HCT116 (cell line): ENCODE results near the gene FAM193A. TPM values are rescaled to one million over a fixed set of nuclear protein-coding genes. Genes with fewer than 3 reads are reported as not detected.

Experiments
- ATAC-seq: fragments of 200-7000 bp; cut with Tn5 transposase; 2 replicates; pipeline ENCODE4 v1.9.1; 2020; ENCODE audit warnings: mild to moderate bottlenecking, moderate library complexity
- BruUV-seq: library from RNA; stranded (reverse); fragments of 400-500 nt; replicated peaks from 2 replicates; lab custom pipeline; 2021; lab: Mats Ljungman, UMichigan
- CTCF ChIA-PET: fragments of 300-600 bp; sonication (Branson Sonifier 250); formaldehyde crosslinking; loops from one replicate; lab custom pipeline; 2021; ENCODE audit warnings: antibody characterized with exemption; lab: Charles Lee
- POLR2A ChIA-PET: fragments of 300-600, 350-600 bp; sonication (Branson Sonifier 250); formaldehyde crosslinking; loops from one replicate; lab custom pipeline; 2021; ENCODE audit warnings: antibody characterized with exemption; lab: Charles Lee
- RAD21 ChIA-PET, 2 experiments: fragments of 300-600 bp; sonication (Branson Sonifier 250); formaldehyde crosslinking; loops; one replicate each; lab custom pipeline; 2023; ENCODE audit warnings: low total read pairs in 2 of 2; ENCODE audit not compliant: uncharacterized antibody in 2 of 2, unreplicated experiment in 2 of 2, low non-redundant PET in 1 of 2; lab: Charles Lee
- DNase-seq: peaks from one replicate; pipeline ENCODE4 v3.0.0-alpha.2; 2010; ENCODE audit warnings: low read depth, low spot score
- H2AFZ ChIP-seq: fragments of 200-600 bp; shearing (Covaris generic), sonication (generic); 2 replicates; pipeline ENCODE4 v1.6.1; 2017; ENCODE audit warnings: low read depth, mixed run types, mixed read lengths, antibody characterized with exemption, low read length; ENCODE audit not compliant: poor library complexity, severe bottlenecking
- H3K27ac ChIP-seq: 2 replicates; pipeline ENCODE4 v1.5.1; 2012; ENCODE audit warnings: low read depth, low read length
- H3K27me3 ChIP-seq: fragments of 200-600 bp; sonication (generic); 2 replicates; pipeline ENCODE4 v1.6.1; 2016; ENCODE audit warnings: mixed run types, low read length, mixed read lengths; ENCODE audit not compliant: insufficient read depth
- H3K36me3 ChIP-seq, 2 experiments: fragments of 200-500 bp in 1 of 2; fragments of 200-600 bp in 1 of 2; sonication (Bioruptor generic) in 1 of 2; sonication (generic) in 1 of 2; 2 replicates each; pipeline versions ENCODE4 v1.5.1 to v1.6.1; 2014 to 2016; ENCODE audit warnings: low read length in 2 of 2, inconsistent platforms in 1 of 2, mixed read lengths in 1 of 2, mixed run types in 1 of 2; ENCODE audit not compliant: insufficient read depth in 2 of 2, control insufficient read depth in 1 of 2
- H3K4me1 ChIP-seq, 2 experiments: fragments of 200-600 bp in 1 of 2; sonication (generic) in 1 of 2; 2 replicates each; pipeline versions ENCODE4 v1.5.1 to v1.6.1; 2012 to 2017; ENCODE audit warnings: low read length in 2 of 2, inconsistent platforms in 1 of 2, mild to moderate bottlenecking in 1 of 2, mixed read lengths in 1 of 2, mixed run types in 1 of 2, moderate library complexity in 1 of 2; ENCODE audit not compliant: insufficient read depth in 2 of 2, control insufficient read depth in 1 of 2
- H3K4me2 ChIP-seq: fragments of 200-600 bp; sonication (generic); 2 replicates; pipeline ENCODE4 v1.6.1; 2017; ENCODE audit warnings: mixed run types, low read length, mixed read lengths
- H3K4me3 ChIP-seq, 2 experiments: fragments of 200-600 bp in 1 of 2; sonication (generic) in 1 of 2; replicated peaks in 1 of 2; 2 replicates each; pipeline ENCODE4 v1.5.1; 2011 to 2016; ENCODE audit warnings: low read length in 2 of 2, control low read depth in 1 of 2, low read depth in 1 of 2, mild to moderate bottlenecking in 1 of 2, mixed read lengths in 1 of 2, mixed run types in 1 of 2
- H3K79me2 ChIP-seq: fragments of 200-600 bp; sonication (generic); 2 replicates; pipeline ENCODE4 v1.6.1; 2017; ENCODE audit warnings: mild to moderate bottlenecking, mixed run types, low read length, moderate library complexity, mixed read lengths; ENCODE audit not compliant: insufficient read depth
- H3K9ac ChIP-seq: fragments of 200-600 bp; sonication (generic); 2 replicates; pipeline ENCODE4 v1.6.1; 2016; ENCODE audit warnings: low read length, mixed read lengths
- H3K9me2 ChIP-seq: fragments of 200-600 bp; sonication (generic), shearing (Covaris generic); 2 replicates; pipeline ENCODE4 v1.6.1; 2017; ENCODE audit warnings: mixed run types, mild to moderate bottlenecking, moderate library complexity; ENCODE audit not compliant: insufficient read depth
- H3K9me3 ChIP-seq, 2 experiments: fragments of 200-500 bp in 1 of 2; fragments of 200-600 bp in 1 of 2; sonication (Bioruptor generic) in 1 of 2; sonication (generic) in 1 of 2; 2 replicates each; pipeline ENCODE4 v1.6.1; 2014 to 2017; ENCODE audit warnings: low read length in 2 of 2, mixed read lengths in 2 of 2, inconsistent platforms in 1 of 2, low read depth in 1 of 2, mild to moderate bottlenecking in 1 of 2, mixed run types in 1 of 2, moderate library complexity in 1 of 2; ENCODE audit not compliant: control insufficient read depth in 1 of 2, insufficient read depth in 1 of 2
- H4K20me1 ChIP-seq: fragments of 200-600 bp; sonication (generic), shearing (Covaris generic); 2 replicates; pipeline ENCODE4 v1.6.1; 2017; ENCODE audit warnings: mixed run types, mild to moderate bottlenecking, moderate library complexity; ENCODE audit not compliant: insufficient read depth
- CEBPB ChIP-seq: IDR thresholded peaks from 2 replicates; pipeline ENCODE4 v1.6.1; 2012; ENCODE audit warnings: low read depth
- EGR1 ChIP-seq: IDR thresholded peaks from 2 replicates; pipeline ENCODE4 v1.6.1; 2012; ENCODE audit warnings: low read depth
- ELF1 ChIP-seq: IDR thresholded peaks from 2 replicates; pipeline ENCODE4 v1.6.1; 2012; ENCODE audit warnings: low read depth, borderline replicate concordance
- EZH2phosphoT487 ChIP-seq: fragments of 200-600 bp; IDR thresholded peaks from 2 replicates; pipeline ENCODE4 v1.6.1; 2018; ENCODE audit warnings: antibody characterized with exemption, borderline replicate concordance
- FOSL1 ChIP-seq: IDR thresholded peaks from 2 replicates; pipeline ENCODE4 v1.6.1; 2012; ENCODE audit warnings: low read depth
- POLR2A ChIP-seq: IDR thresholded peaks from 2 replicates; pipeline ENCODE4 v1.7.0; 2011; ENCODE audit warnings: borderline replicate concordance; ENCODE audit not compliant: insufficient read depth, insufficient read length; ENCODE audit errors: extremely low read depth
- RAD21 ChIP-seq: IDR thresholded peaks from 2 replicates; pipeline ENCODE4 v1.6.1; 2012; ENCODE audit warnings: low read depth, mild to moderate bottlenecking
- SP1 ChIP-seq: IDR thresholded peaks from 2 replicates; pipeline ENCODE4 v1.6.1; 2012; ENCODE audit warnings: low read depth
- TCF7L2 ChIP-seq: IDR thresholded peaks from 2 replicates; pipeline ENCODE4 v1.7.0; 2011; ENCODE audit warnings: borderline replicate concordance, inconsistent platforms; ENCODE audit not compliant: insufficient read depth, insufficient read length; ENCODE audit errors: extremely low read depth
- YY1 ChIP-seq: IDR thresholded peaks from 2 replicates; pipeline ENCODE4 v1.6.1; 2011; ENCODE audit warnings: low read length, low read depth, moderate library complexity, mild to moderate bottlenecking; ENCODE audit not compliant: insufficient replicate concordance; ENCODE audit errors: extremely low read depth
- intact Hi-C: fragments of 100-400 bp; cut with micrococcal nuclease; formaldehyde crosslinking; loops from 2 replicates; pipeline ENCODE4 v1.10.0; 2022
- total RNA-seq: library from RNA; stranded (reverse); gene quantifications from one replicate; pipeline ENCODE4 v1.2.1, GENCODE V29; 2021; ENCODE audit not compliant: unreplicated experiment
- TF ChIP-seq, protein P1 (sequence below): IDR thresholded peaks from 2 replicates; pipeline ENCODE4 v1.6.1; 2011; ENCODE audit warnings: mild to moderate bottlenecking, low read length, moderate library complexity; ENCODE audit not compliant: insufficient replicate concordance; ENCODE audit errors: extremely low read depth
- TF ChIP-seq, protein P2 (sequence below): IDR thresholded peaks from 2 replicates; pipeline ENCODE4 v1.6.1; 2012
- TF ChIP-seq, protein P3 (sequence below), 3 experiments: fragments of 200-600 bp in 1 of 3; sonication (generic) in 1 of 3; IDR thresholded peaks in 2 of 3; conservative IDR thresholded peaks in 1 of 3; 2 replicates each; pipeline ENCODE4 v1.5.1; 2012 to 2017; ENCODE audit warnings: low read depth in 2 of 3, low read length in 2 of 3, antibody characterized with exemption in 1 of 3, borderline replicate concordance in 1 of 3, control low read depth in 1 of 3, mild to moderate bottlenecking in 1 of 3, mixed read lengths in 1 of 3, mixed run types in 1 of 3, moderate library complexity in 1 of 3; ENCODE audit not compliant: insufficient read depth in 1 of 3

Gene FAM193A
- total RNA-seq, 1 experiment from 2014 or later: 15.7 TPM

DNA sequence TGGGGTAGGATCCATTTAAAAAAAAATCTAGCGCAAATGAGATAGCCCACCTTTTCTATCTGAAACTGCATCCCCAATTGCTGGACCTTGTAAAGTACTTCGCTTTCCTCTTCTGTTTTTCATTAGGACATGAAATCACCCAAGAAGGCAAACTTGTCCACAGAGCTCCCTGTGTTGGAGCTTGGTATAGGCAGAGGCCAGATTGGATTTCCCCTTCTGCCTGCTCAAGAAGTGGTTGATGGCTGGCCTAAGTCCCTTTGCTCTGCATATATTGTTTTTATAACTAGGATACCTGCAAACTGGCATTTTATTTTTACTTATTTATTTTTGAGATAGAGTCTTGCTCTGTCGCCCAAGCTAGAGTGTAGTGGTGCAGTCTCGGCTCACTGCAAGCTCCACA is 39.1 kb upstream of the FAM193A start:
- H3K36me3 ChIP-seq: peaks cover 46 to 52% of the 10 kb centered on the region in 2 experiments
- no TSS peak for BruUV-seq
- H3K27me3 ChIP-seq: no peaks in the 10 kb centered on the region
- no peak overlapping the region for H2AFZ ChIP-seq
- H3K79me2 ChIP-seq: peaks cover 90% of the 10 kb centered on the region
- no peak overlapping the region for H3K27ac ChIP-seq
- TF ChIP-seq FOSL1: no peak
- TF ChIP-seq RAD21: no peak
- TF ChIP-seq, protein P1, sequence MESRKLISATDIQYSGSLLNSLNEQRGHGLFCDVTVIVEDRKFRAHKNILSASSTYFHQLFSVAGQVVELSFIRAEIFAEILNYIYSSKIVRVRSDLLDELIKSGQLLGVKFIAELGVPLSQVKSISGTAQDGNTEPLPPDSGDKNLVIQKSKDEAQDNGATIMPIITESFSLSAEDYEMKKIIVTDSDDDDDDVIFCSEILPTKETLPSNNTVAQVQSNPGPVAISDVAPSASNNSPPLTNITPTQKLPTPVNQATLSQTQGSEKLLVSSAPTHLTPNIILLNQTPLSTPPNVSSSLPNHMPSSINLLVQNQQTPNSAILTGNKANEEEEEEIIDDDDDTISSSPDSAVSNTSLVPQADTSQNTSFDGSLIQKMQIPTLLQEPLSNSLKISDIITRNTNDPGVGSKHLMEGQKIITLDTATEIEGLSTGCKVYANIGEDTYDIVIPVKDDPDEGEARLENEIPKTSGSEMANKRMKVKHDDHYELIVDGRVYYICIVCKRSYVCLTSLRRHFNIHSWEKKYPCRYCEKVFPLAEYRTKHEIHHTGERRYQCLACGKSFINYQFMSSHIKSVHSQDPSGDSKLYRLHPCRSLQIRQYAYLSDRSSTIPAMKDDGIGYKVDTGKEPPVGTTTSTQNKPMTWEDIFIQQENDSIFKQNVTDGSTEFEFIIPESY: no peak
- TF ChIP-seq, protein P2, sequence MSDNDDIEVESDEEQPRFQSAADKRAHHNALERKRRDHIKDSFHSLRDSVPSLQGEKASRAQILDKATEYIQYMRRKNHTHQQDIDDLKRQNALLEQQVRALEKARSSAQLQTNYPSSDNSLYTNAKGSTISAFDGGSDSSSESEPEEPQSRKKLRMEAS: no peak
- no peak for TF ChIP-seq TCF7L2
- TF ChIP-seq CEBPB: no peak
- no peak for TF ChIP-seq ELF1
- H3K4me3 ChIP-seq: no peak overlapping the region
- RAD21 ChIA-PET: no interaction called here
- H3K9me3 ChIP-seq: no peaks in the 10 kb centered on the region
- H3K9me2 ChIP-seq: no peaks in the 10 kb centered on the region
- no peaks in the 10 kb centered on the region for H4K20me1 ChIP-seq
- CTCF ChIA-PET: no interaction called here
- no peak overlapping the region for H3K4me2 ChIP-seq
- POLR2A ChIA-PET: no interaction called here
- H3K9ac ChIP-seq: no peak overlapping the region
- DNase-seq (no peak), ATAC-seq (no peak)
- intact Hi-C loops: no loop called here
- H3K4me1 ChIP-seq: no peaks in the 10 kb centered on the region

DNA sequence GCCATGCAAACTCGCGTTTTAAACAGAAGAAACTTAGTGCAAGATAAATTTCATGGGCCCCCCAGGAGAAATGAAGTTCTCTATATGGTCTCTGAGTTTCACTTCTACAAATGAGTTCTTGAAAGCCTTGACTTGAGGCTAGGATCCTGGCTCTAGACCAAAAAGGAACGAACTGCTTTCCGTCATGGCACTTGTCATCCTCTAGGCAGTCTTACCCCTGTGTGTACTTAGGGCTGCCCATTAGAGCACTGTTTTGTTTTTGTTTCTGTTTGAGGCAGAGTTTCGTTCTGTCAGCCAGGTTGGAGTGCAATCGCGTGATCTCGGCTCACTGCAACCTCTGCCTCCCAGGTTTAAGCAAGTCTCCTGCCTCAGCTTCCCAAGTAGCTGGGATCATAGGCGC is 38.5 kb upstream of the FAM193A start:
- H3K4me2 ChIP-seq: no peak overlapping the region
- intact Hi-C loops: no loop called here
- no peaks in the 10 kb centered on the region for H3K4me1 ChIP-seq
- ChIA-PET POLR2A (no interaction called here), CTCF (no interaction called here), RAD21 (no interaction called here)
- H3K4me3 ChIP-seq: no peak overlapping the region
- ATAC-seq: no peak
- BruUV-seq: no TSS peak
- H3K79me2 ChIP-seq: peaks cover 89% of the 10 kb centered on the region
- no peaks in the 10 kb centered on the region for H3K27me3 ChIP-seq
- no peaks in the 10 kb centered on the region for H3K9me2 ChIP-seq
- no peak overlapping the region for H3K27ac ChIP-seq
- no peaks in the 10 kb centered on the region for H3K9me3 ChIP-seq
- H3K36me3 ChIP-seq: peaks cover 44 to 49% of the 10 kb centered on the region in 2 experiments
- no peak overlapping the region for H2AFZ ChIP-seq
- DNase-seq: no peak
- H3K9ac ChIP-seq: no peak overlapping the region
- H4K20me1 ChIP-seq: no peaks in the 10 kb centered on the region
- TF ChIP-seq EZH2phosphoT487 (no peak), CEBPB (no peak), EGR1 (no peak), POLR2A (no peak), ELF1 (no peak), SP1 (no peak), YY1 (no peak)
- TF ChIP-seq, protein P2: no peak
- TF ChIP-seq, protein P3, sequence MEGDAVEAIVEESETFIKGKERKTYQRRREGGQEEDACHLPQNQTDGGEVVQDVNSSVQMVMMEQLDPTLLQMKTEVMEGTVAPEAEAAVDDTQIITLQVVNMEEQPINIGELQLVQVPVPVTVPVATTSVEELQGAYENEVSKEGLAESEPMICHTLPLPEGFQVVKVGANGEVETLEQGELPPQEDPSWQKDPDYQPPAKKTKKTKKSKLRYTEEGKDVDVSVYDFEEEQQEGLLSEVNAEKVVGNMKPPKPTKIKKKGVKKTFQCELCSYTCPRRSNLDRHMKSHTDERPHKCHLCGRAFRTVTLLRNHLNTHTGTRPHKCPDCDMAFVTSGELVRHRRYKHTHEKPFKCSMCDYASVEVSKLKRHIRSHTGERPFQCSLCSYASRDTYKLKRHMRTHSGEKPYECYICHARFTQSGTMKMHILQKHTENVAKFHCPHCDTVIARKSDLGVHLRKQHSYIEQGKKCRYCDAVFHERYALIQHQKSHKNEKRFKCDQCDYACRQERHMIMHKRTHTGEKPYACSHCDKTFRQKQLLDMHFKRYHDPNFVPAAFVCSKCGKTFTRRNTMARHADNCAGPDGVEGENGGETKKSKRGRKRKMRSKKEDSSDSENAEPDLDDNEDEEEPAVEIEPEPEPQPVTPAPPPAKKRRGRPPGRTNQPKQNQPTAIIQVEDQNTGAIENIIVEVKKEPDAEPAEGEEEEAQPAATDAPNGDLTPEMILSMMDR (IDR thresholded peaks at IDR 0.05 in 2 of 3, conservative IDR thresholded peaks at IDR 0.05 in 1 of 3; ENCODE audit: borderline replicate concordance in 1 of 3, insufficient read depth in 1 of 3, low read depth in 2 of 3, low read length in 2 of 3): no peak
